ENCODE data around the gene NYAP1. TPM values are rescaled to one million over a fixed set of nuclear protein-coding genes. Genes with fewer than 3 reads are reported as not detected.
A peak's percentile ranks its signal among the peaks of the same experiment; 100 is the strongest.

The NYAP1 gene
- total RNA-seq, 2 experiments from 2014 or later = 0.29 to 0.34 TPM

- Mint-ChIP-seq H3K27ac (no peak overlapping the region), H3K4me1 (peaks cover 45% of the 10 kb centered on the region), H3K4me3 (no peak overlapping the region), H3K36me3 (peaks cover 21% of the 10 kb centered on the region), H3K27me3 (no peaks in the 10 kb centered on the region), H3K9me3 (no peaks in the 10 kb centered on the region)
- DNase-seq = no peak
Observed at GRCh38 chr7:100471021-100471420, 12.7 kb upstream of the NYAP1 start.

GRCh38 chr7:100472121-100472851, 11.4 kb upstream of the NYAP1 start:
- Mint-ChIP-seq H3K9me3 (no peaks in the 10 kb centered on the region), H3K36me3 (peaks cover 25% of the 10 kb centered on the region), H3K27me3 (no peaks in the 10 kb centered on the region), H3K27ac (peak overlapping the region; percentile 77), H3K4me3 (no peak overlapping the region), H3K4me1 (peaks cover 53% of the 10 kb centered on the region)
- no peak for DNase-seq

GRCh38 chr7:100472854-100473499, 10.8 kb upstream of the NYAP1 start:
- H3K27ac Mint-ChIP-seq = peak overlapping the region; percentile 77
- peak overlapping the region; percentile 2 for H3K4me3 Mint-ChIP-seq
- no peaks in the 10 kb centered on the region for H3K27me3 Mint-ChIP-seq
- no peaks in the 10 kb centered on the region for H3K9me3 Mint-ChIP-seq
- peaks cover 26% of the 10 kb centered on the region for H3K36me3 Mint-ChIP-seq
- H3K4me1 Mint-ChIP-seq = peaks cover 52% of the 10 kb centered on the region
- DNase-seq = no peak

GRCh38 chr7:100475549-100475948, 8.2 kb upstream of the NYAP1 start:
- DNase-seq = peak; percentile 46
- Mint-ChIP-seq H3K27ac (peak overlapping the region; percentile 89), H3K27me3 (no peaks in the 10 kb centered on the region), H3K36me3 (peaks cover 25% of the 10 kb centered on the region), H3K9me3 (no peaks in the 10 kb centered on the region), H3K4me3 (peak overlapping the region; percentile 83), H3K4me1 (peaks cover 44% of the 10 kb centered on the region)

- H3K27ac Mint-ChIP-seq = peak overlapping the region; percentile 89
- no peaks in the 10 kb centered on the region for H3K27me3 Mint-ChIP-seq
- peaks cover 25% of the 10 kb centered on the region for H3K36me3 Mint-ChIP-seq
- H3K4me1 Mint-ChIP-seq = peaks cover 41% of the 10 kb centered on the region
- no peaks in the 10 kb centered on the region for H3K9me3 Mint-ChIP-seq
- no peak for DNase-seq
- peak overlapping the region; percentile 83 for H3K4me3 Mint-ChIP-seq
Observed at GRCh38 chr7:100476101-100476780, 7.5 kb upstream of the NYAP1 start.

GRCh38 chr7:100476903-100477870, 6.5 kb upstream of the NYAP1 start:
- no peaks in the 10 kb centered on the region for H3K9me3 Mint-ChIP-seq
- DNase-seq = peak; percentile 75
- H3K4me3 Mint-ChIP-seq = peak overlapping the region; percentile 83
- H3K4me1 Mint-ChIP-seq = peaks cover 42% of the 10 kb centered on the region
- H3K27ac Mint-ChIP-seq = peak overlapping the region; percentile 89
- no peaks in the 10 kb centered on the region for H3K27me3 Mint-ChIP-seq
- H3K36me3 Mint-ChIP-seq = peaks cover 25% of the 10 kb centered on the region

GRCh38 chr7:100477871-100478267, 5.9 kb upstream of the NYAP1 start:
- Mint-ChIP-seq H3K36me3 (peaks cover 23% of the 10 kb centered on the region), H3K4me1 (peaks cover 46% of the 10 kb centered on the region), H3K9me3 (no peaks in the 10 kb centered on the region), H3K27me3 (no peaks in the 10 kb centered on the region), H3K27ac (peak overlapping the region; percentile 92), H3K4me3 (peak overlapping the region; percentile 83)
- DNase-seq = no peak

GRCh38 chr7:100478958-100479660, 4.6 kb upstream of the NYAP1 start, which contains the start of gene TSC22D4:
Gene TSC22D4 (minus strand): TSS chr7:100479214. CDS start chr7:100478038, 1,176 bp downstream.
- Mint-ChIP-seq H3K27ac (peak within 1 kb of the TSS; percentile 92), H3K36me3 (peaks cover 18% of the 10 kb centered on the region), H3K4me1 (peaks cover 37% of the 10 kb centered on the region), H3K9me3 (no peaks in the 10 kb centered on the region), H3K4me3 (peak within 1 kb of the TSS; percentile 83), H3K27me3 (no peaks in the 10 kb centered on the region)
- DNase-seq = peak; percentile 92

- DNase-seq = no peak
- peaks cover 6% of the 10 kb centered on the region for H3K36me3 Mint-ChIP-seq
- no peak overlapping the region for H3K27ac Mint-ChIP-seq
- no peaks in the 10 kb centered on the region for H3K9me3 Mint-ChIP-seq
- H3K4me1 Mint-ChIP-seq = peaks cover 18% of the 10 kb centered on the region
- H3K4me3 Mint-ChIP-seq = no peak overlapping the region
- H3K27me3 Mint-ChIP-seq = no peaks in the 10 kb centered on the region
Observed at GRCh38 chr7:100481466-100481865, 2.3 kb upstream of the NYAP1 start.

GRCh38 chr7:100482728-100483089, 1.0 kb upstream of the NYAP1 start:
- Mint-ChIP-seq H3K4me1 (peaks cover 14% of the 10 kb centered on the region), H3K9me3 (no peaks in the 10 kb centered on the region), H3K27ac (no peak overlapping the region), H3K4me3 (peak overlapping the region; percentile 81), H3K27me3 (no peaks in the 10 kb centered on the region), H3K36me3 (no peaks in the 10 kb centered on the region)
- no peak for DNase-seq

GRCh38 chr7:100483090-100483721, 521 bp upstream of the NYAP1 start:
- H3K27me3 Mint-ChIP-seq = no peaks in the 10 kb centered on the region
- DNase-seq = peak; percentile 90
- peaks cover 14% of the 10 kb centered on the region for H3K4me1 Mint-ChIP-seq
- H3K27ac Mint-ChIP-seq = no peak overlapping the region
- H3K36me3 Mint-ChIP-seq = no peaks in the 10 kb centered on the region
- no peaks in the 10 kb centered on the region for H3K9me3 Mint-ChIP-seq
- peak overlapping the region; percentile 81 for H3K4me3 Mint-ChIP-seq

GRCh38 chr7:100484673-100485045, 932 bp downstream of the NYAP1 start:
- Mint-ChIP-seq H3K4me1 (peaks cover 11% of the 10 kb centered on the region), H3K9me3 (no peaks in the 10 kb centered on the region), H3K4me3 (no peak overlapping the region), H3K36me3 (no peaks in the 10 kb centered on the region), H3K27ac (no peak overlapping the region), H3K27me3 (no peaks in the 10 kb centered on the region)
- no peak for DNase-seq

- no peaks in the 10 kb centered on the region for H3K36me3 Mint-ChIP-seq
- H3K9me3 Mint-ChIP-seq = no peaks in the 10 kb centered on the region
- H3K4me1 Mint-ChIP-seq = peaks cover 11% of the 10 kb centered on the region
- DNase-seq = no peak
- H3K27me3 Mint-ChIP-seq = no peaks in the 10 kb centered on the region
- no peak overlapping the region for H3K4me3 Mint-ChIP-seq
- H3K27ac Mint-ChIP-seq = no peak overlapping the region
Observed at GRCh38 chr7:100485471-100485876, 1.7 kb downstream of the NYAP1 start.

Data from activated naive CD8-positive, alpha-beta T cell treated with anti-CD3 and anti-CD28 coated beads for 36 hours (primary cell).